HUES48 (cell line): ENCODE results near the gene ATP5F1E.

Source experiments
- H3K27ac ChIP-seq: one replicate; pipeline ENCODE4 v1.7.0; 2013; ENCODE audit warnings: low read depth, low read length, inconsistent platforms
- H3K27me3 ChIP-seq: 2 replicates; pipeline ENCODE4 v1.6.1; 2013; ENCODE audit warnings: mild to moderate bottlenecking, low read length; ENCODE audit not compliant: control insufficient read depth, insufficient read depth
- H3K36me3 ChIP-seq: 2 replicates; pipeline ENCODE4 v1.6.1; 2013; ENCODE audit warnings: low read length; ENCODE audit not compliant: control insufficient read depth, insufficient read depth
- H3K4me1 ChIP-seq: 2 replicates; pipeline ENCODE4 v1.6.1; 2013; ENCODE audit warnings: mild to moderate bottlenecking, low read length; ENCODE audit not compliant: control insufficient read depth, insufficient read depth
- H3K4me3 ChIP-seq: 2 replicates; pipeline ENCODE4 v1.5.1; 2013; ENCODE audit warnings: mild to moderate bottlenecking, low read depth, low read length
- H3K9ac ChIP-seq: 2 replicates; pipeline ENCODE4 v1.6.1; 2013; ENCODE audit warnings: mild to moderate bottlenecking, low read depth, low read length, moderate library complexity
- H3K9me3 ChIP-seq: 2 replicates; pipeline ENCODE4 v1.6.1; 2013; ENCODE audit warnings: low read length; ENCODE audit not compliant: control insufficient read depth, insufficient read depth

ATP5F1E gene

GRCh38 chr20:59004763-59005522, 27.2 kb downstream of the ATP5F1E start:
- Histone ChIP-seq H3K27me3 (peaks cover 20% of the 10 kb centered on the region), H3K4me1 (peaks cover 11% of the 10 kb centered on the region), H3K4me3 (no peak overlapping the region)

GRCh38 chr20:59004493-59004762, 27.7 kb downstream of the ATP5F1E start:
- no peak overlapping the region for H3K9ac ChIP-seq
- peaks cover 20% of the 10 kb centered on the region for H3K27me3 ChIP-seq
- H3K4me3 ChIP-seq: no peak overlapping the region
- H3K36me3 ChIP-seq: 0 out of 2 replicates have a peak, but pooled peaks cover 4% of the 10 kb centered on the region
- no peak overlapping the region for H3K27ac ChIP-seq
- H3K9me3 ChIP-seq: no peaks in the 10 kb centered on the region
- peaks cover 11% of the 10 kb centered on the region for H3K4me1 ChIP-seq

More at GRCh38 chr20:59004763-59005522, 27.2 kb downstream of the ATP5F1E start:
- no peak overlapping the region for H3K27ac ChIP-seq
- no peak overlapping the region for H3K9ac ChIP-seq
- H3K36me3 ChIP-seq: 0 out of 2 replicates have a peak, but pooled peaks cover 4% of the 10 kb centered on the region
- H3K9me3 ChIP-seq: no peaks in the 10 kb centered on the region

GRCh38 chr20:59003836-59004492, 28.2 kb downstream of the ATP5F1E start:
- no peak overlapping the region for H3K9ac ChIP-seq
- H3K4me1 ChIP-seq: peaks cover 11% of the 10 kb centered on the region
- H3K27ac ChIP-seq: no peak overlapping the region
- no peaks in the 10 kb centered on the region for H3K9me3 ChIP-seq
- H3K27me3 ChIP-seq: peaks cover 16% of the 10 kb centered on the region
- 0 out of 2 replicates have a peak, but pooled peaks cover 4% of the 10 kb centered on the region for H3K36me3 ChIP-seq
- H3K4me3 ChIP-seq: no peak overlapping the region

GRCh38 chr20:59002874-59003399, 29.2 kb downstream of the ATP5F1E start:
- Histone ChIP-seq H3K9me3 (no peaks in the 10 kb centered on the region), H3K27ac (no peak overlapping the region), H3K27me3 (peaks cover 6% of the 10 kb centered on the region; the same call in 1 of the 2 replicates), H3K36me3 (0 out of 2 replicates have a peak, but pooled peaks cover 4% of the 10 kb centered on the region), H3K4me1 (peaks cover 11% of the 10 kb centered on the region), H3K9ac (no peak overlapping the region), H3K4me3 (no peak overlapping the region)

- Histone ChIP-seq H3K4me1 (peaks cover 7% of the 10 kb centered on the region; the same call in 1 of the 2 replicates), H3K36me3 (0 out of 2 replicates have a peak, but pooled peaks cover 8% of the 10 kb centered on the region), H3K9me3 (no peaks in the 10 kb centered on the region), H3K27me3 (peaks cover under 1% of the 10 kb centered on the region; the same call in 1 of the 2 replicates), H3K4me3 (no peak overlapping the region), H3K9ac (no peak overlapping the region), H3K27ac (no peak overlapping the region)
Observed at GRCh38 chr20:59002388-59002787, 29.7 kb downstream of the ATP5F1E start.

- peaks cover 5% of the 10 kb centered on the region; the same call in 1 of the 2 replicates for H3K4me1 ChIP-seq
- H3K36me3 ChIP-seq: peaks cover 14% of the 10 kb centered on the region; the same call in 1 of the 2 replicates
- H3K9ac ChIP-seq: no peak overlapping the region
- H3K27ac ChIP-seq: no peak overlapping the region
- no peaks in the 10 kb centered on the region for H3K27me3 ChIP-seq
- no peaks in the 10 kb centered on the region for H3K9me3 ChIP-seq
- H3K4me3 ChIP-seq: no peak overlapping the region
Observed at GRCh38 chr20:59001449-59002171, 30.5 kb downstream of the ATP5F1E start.

- Histone ChIP-seq H3K27me3 (no peaks in the 10 kb centered on the region), H3K9me3 (no peaks in the 10 kb centered on the region), H3K4me1 (no peaks in the 10 kb centered on the region), H3K9ac (no peak overlapping the region), H3K36me3 (peaks cover 20% of the 10 kb centered on the region), H3K27ac (no peak overlapping the region), H3K4me3 (no peak overlapping the region)
Observed at GRCh38 chr20:59001068-59001448, 31.1 kb downstream of the ATP5F1E start.

GRCh38 chr20:59000326-59000725, 31.8 kb downstream of the ATP5F1E start:
- peaks cover 27% of the 10 kb centered on the region for H3K36me3 ChIP-seq
- H3K4me1 ChIP-seq: no peaks in the 10 kb centered on the region
- no peak overlapping the region for H3K4me3 ChIP-seq
- no peaks in the 10 kb centered on the region for H3K9me3 ChIP-seq
- H3K27ac ChIP-seq: no peak overlapping the region
- H3K27me3 ChIP-seq: no peaks in the 10 kb centered on the region
- H3K9ac ChIP-seq: no peak overlapping the region

GRCh38 chr20:58998656-58999055, 33.5 kb downstream of the ATP5F1E start:
- Histone ChIP-seq H3K9ac (no peak overlapping the region), H3K27me3 (no peaks in the 10 kb centered on the region), H3K36me3 (peaks cover 44% of the 10 kb centered on the region), H3K4me3 (no peak overlapping the region), H3K4me1 (no peaks in the 10 kb centered on the region), H3K27ac (no peak overlapping the region), H3K9me3 (no peaks in the 10 kb centered on the region)

GRCh38 chr20:58997141-58997770, 34.9 kb downstream of the ATP5F1E start:
- H3K9ac ChIP-seq: no peak overlapping the region
- no peaks in the 10 kb centered on the region for H3K27me3 ChIP-seq
- peaks cover 58% of the 10 kb centered on the region for H3K36me3 ChIP-seq
- H3K27ac ChIP-seq: no peak overlapping the region
- H3K4me1 ChIP-seq: no peaks in the 10 kb centered on the region
- no peaks in the 10 kb centered on the region for H3K9me3 ChIP-seq
- H3K4me3 ChIP-seq: no peak overlapping the region
